Activated CD8-positive, alpha-beta T cell treated with anti-CD3 and anti-CD28 coated beads, Interleukin-2, amount 10 ng/mL, durations not matched to agents 7 days and 5 days (primary cell): Measurements from ENCODE around the gene CRHR2. TPM values are rescaled to one million over a fixed set of nuclear protein-coding genes. Genes with fewer than 3 reads are reported as not detected.

Experiments used
- ATAC-seq: fragments of 150-1000 bp; cut with Tn5 transposase; one replicate; pipeline ENCODE4 v1.10.0; 2021; ENCODE audit warnings: moderate library complexity
- CTCF ChIA-PET: fragments of 350-600 bp; sonication (Branson Sonifier 250); formaldehyde crosslinking; loops from one replicate; lab custom pipeline; 2021; ENCODE audit warnings: antibody characterized with exemption; lab: Charles Lee
- POLR2A ChIA-PET: fragments of 350-600 bp; sonication (Branson Sonifier 250); formaldehyde crosslinking; loops from one replicate; lab custom pipeline; 2021; ENCODE audit warnings: antibody characterized with exemption; lab: Charles Lee
- DNase-seq: peaks from one replicate; pipeline ENCODE4 v3.0.0-alpha.2; 2020
- H3K27ac Mint-ChIP-seq: one replicate; pipeline ENCODE4 v1.8.0; 2021; ENCODE audit warnings: mild to moderate bottlenecking, mixed read lengths
- H3K27me3 Mint-ChIP-seq: one replicate; pipeline ENCODE4 v1.8.0; 2021; ENCODE audit warnings: low read depth, mixed read lengths
- H3K36me3 Mint-ChIP-seq: one replicate; pipeline ENCODE4 v1.8.0; 2021; ENCODE audit warnings: low read depth, mixed read lengths
- H3K4me1 Mint-ChIP-seq: one replicate; pipeline ENCODE4 v1.8.0; 2021; ENCODE audit warnings: low read depth, mixed read lengths
- H3K4me3 Mint-ChIP-seq: one replicate; pipeline ENCODE4 v1.8.0; 2021; ENCODE audit warnings: mild to moderate bottlenecking, mixed read lengths
- H3K9me3 Mint-ChIP-seq: one replicate; pipeline ENCODE4 v1.8.0; 2022; ENCODE audit warnings: mixed read lengths; ENCODE audit not compliant: insufficient read depth
- total RNA-seq, 2 experiments: library from RNA; stranded (reverse); gene quantifications; one replicate each; pipeline ENCODE4 v1.2.3, GENCODE V29; 2021

CRHR2 gene
- total RNA-seq, 2 experiments from 2014 or later: not detected

DNA sequence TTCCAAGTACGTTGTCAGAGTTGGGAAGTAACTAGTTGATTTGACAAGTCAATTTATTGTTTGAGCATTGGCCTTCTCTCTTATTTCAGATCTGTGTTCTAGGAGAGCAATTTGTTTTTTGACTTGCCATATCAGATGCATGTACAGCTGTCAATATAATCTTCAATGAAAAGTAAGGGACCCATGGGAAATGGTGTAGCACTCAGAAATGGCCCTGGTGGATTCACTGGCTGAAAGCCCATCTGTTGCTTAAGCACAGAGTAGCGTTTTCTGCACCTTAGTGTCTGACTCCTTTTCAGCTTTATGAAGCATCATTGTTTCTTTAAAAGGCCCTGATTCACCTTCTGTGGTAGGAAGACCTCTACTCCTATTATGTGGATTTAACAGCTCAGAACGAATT, 77.4 kb downstream of the CRHR2 start:
- H3K9me3 Mint-ChIP-seq: no peaks in the 10 kb centered on the region
- POLR2A ChIA-PET: interaction anchor here (0.9 kb wide), 1 partner anchor 10 kb away, joined by 4 read pairs; no protein-coding TSS in a partner anchor
- H3K27ac Mint-ChIP-seq: no peak overlapping the region
- CTCF ChIA-PET: interaction anchor here (0.9 to 1.4 kb wide), 3 partner anchors 10 to 134 kb away, joined by 3 to 6 read pairs (median 3); no protein-coding TSS in a partner anchor
- no peak for ATAC-seq
- peaks cover 11% of the 10 kb centered on the region for H3K4me1 Mint-ChIP-seq
- no peak for DNase-seq
- peaks cover 74% of the 10 kb centered on the region for H3K36me3 Mint-ChIP-seq
- no peaks in the 10 kb centered on the region for H3K27me3 Mint-ChIP-seq
- no peak overlapping the region for H3K4me3 Mint-ChIP-seq

Other genes with a start within 250 kb of the CRHR2 start
- gene NOD1, start 203.7 kb downstream of the CRHR2 start, total RNA-seq: 10 to 100 TPM; 22.3 to 25.2 TPM
- gene GGCT, start 177.6 kb downstream of the CRHR2 start, total RNA-seq: 10 to 100 TPM; 49.7 to 50.2 TPM
- 100 to 1,000 TPM; 185 to 189 TPM for gene GARS1, start 87.6 kb downstream of the CRHR2 start, total RNA-seq
- gene INMT, start 69.7 kb upstream of the CRHR2 start, total RNA-seq: not detected
- gene MINDY4, start 89.0 kb upstream of the CRHR2 start, total RNA-seq: 1 to 10 TPM; 1.3 to 1.5 TPM
- gene AQP1, start 229.4 kb upstream of the CRHR2 start, total RNA-seq: under 1 TPM in 1 of 2 experiments, not detected in 1; 0.23 TPM